HT-29 (cell line): ENCODE results near the gene FEZF2. TPM values are rescaled to one million over a fixed set of nuclear protein-coding genes. Genes with fewer than 3 reads are reported as not detected.

ENCODE experiments used
- DNase-seq: peaks from one replicate; pipeline ENCODE4 v3.0.0-alpha.2; 2015; ENCODE audit warnings: low spot score
- total RNA-seq: library from RNA; depleted of rRNA; stranded (reverse); fragments of >200 nt; shearing (Covaris generic); gene quantifications from 2 replicates; pipeline ENCODE4 v1.2.3, GENCODE V29; 2014

The FEZF2 gene
- total RNA-seq, 1 experiment from 2014 or later: not detected

GRCh38 chr3:62373714-62374333 is 474 bp upstream of the FEZF2 start:
- no peak for DNase-seq

- DNase-seq: no peak
These were observed 719 bp downstream of the FEZF2 start for GRCh38 chr3:62372621-62373041.

- no peak for DNase-seq
These were observed 1.4 kb downstream of the FEZF2 start for GRCh38 chr3:62371720-62372591.

- no peak for DNase-seq
These were observed 2.3 kb downstream of the FEZF2 start for GRCh38 chr3:62370858-62371719.

- no peak for DNase-seq
These were observed 3.1 kb downstream of the FEZF2 start for GRCh38 chr3:62370112-62370857.

- DNase-seq: no peak
These were observed 3.9 kb downstream of the FEZF2 start for GRCh38 chr3:62369476-62369743.

GRCh38 chr3:62368705-62369475 is 4.5 kb downstream of the FEZF2 start:
- DNase-seq: no peak

- DNase-seq: no peak
These were observed 5.1 kb downstream of the FEZF2 start for GRCh38 chr3:62368290-62368704.

GRCh38 chr3:62367763-62368195 is 5.6 kb downstream of the FEZF2 start:
- no peak for DNase-seq

GRCh38 chr3:62366126-62366484 is 7.2 kb downstream of the FEZF2 start:
- DNase-seq: no peak

- DNase-seq: no peak
These were observed 7.8 kb downstream of the FEZF2 start for GRCh38 chr3:62365391-62366125.

- DNase-seq: no peak
These were observed 9.2 kb downstream of the FEZF2 start for GRCh38 chr3:62364191-62364590.

GRCh38 chr3:62363275-62363674 is 10.1 kb downstream of the FEZF2 start:
- DNase-seq: no peak

GRCh38 chr3:62361824-62362223 is 11.5 kb downstream of the FEZF2 start:
- DNase-seq: no peak

- DNase-seq: no peak
These were observed 12.1 kb downstream of the FEZF2 start for GRCh38 chr3:62361261-62361660.

- no peak for DNase-seq
These were observed 13.8 kb downstream of the FEZF2 start for GRCh38 chr3:62359531-62359930.

GRCh38 chr3:62356356-62356755 is 17.0 kb downstream of the FEZF2 start:
- no peak for DNase-seq

GRCh38 chr3:62355703-62356102 is 17.6 kb downstream of the FEZF2 start:
- DNase-seq: no peak

- no peak for DNase-seq
These were observed 29.6 kb downstream of the FEZF2 start for GRCh38 chr3:62343755-62344154.

GRCh38 chr3:62335196-62335595 is 38.2 kb downstream of the FEZF2 start:
- DNase-seq: no peak
